CD14-positive monocyte (primary cell): ENCODE measurements around the gene TXNDC11. TPM values are rescaled to one million over a fixed set of nuclear protein-coding genes. Genes with fewer than 3 reads are reported as not detected.

ENCODE experiments used
- DNase-seq, 3 donors: peaks; one replicate each; pipeline ENCODE4 v3.0.0-alpha.2; 2011 to 2022
- H2AFZ ChIP-seq: 2 replicates; pipeline ENCODE4 v1.6.0; 2012; ENCODE audit warnings: mild to moderate bottlenecking, low read depth, low read length, inconsistent platforms; ENCODE audit not compliant: insufficient read depth, poor library complexity, severe bottlenecking
- H3K27ac ChIP-seq, 2 donors: 1 replicate in 1 of 2; 2 replicates in 1 of 2; pipeline ENCODE4 v1.5.1; 2012 to 2013; ENCODE audit warnings: low read length in 2 of 2, control low read depth in 1 of 2, inconsistent platforms in 1 of 2, low read depth in 1 of 2, mild to moderate bottlenecking in 1 of 2
- H3K27me3 ChIP-seq, 2 donors: one replicate each; pipeline versions ENCODE4 v1.6.0 to v1.6.1; 2011 to 2013; ENCODE audit warnings: low read length in 2 of 2; ENCODE audit not compliant: control insufficient read depth in 2 of 2, insufficient read depth in 2 of 2
- H3K36me3 ChIP-seq, 2 donors: replicated peaks in 1 of 2; 1 replicate in 1 of 2; 2 replicates in 1 of 2; pipeline versions ENCODE4 v1.5.1 to v1.6.1; 2012 to 2013; ENCODE audit warnings: low read length in 2 of 2, control low read depth in 1 of 2, inconsistent platforms in 1 of 2, mild to moderate bottlenecking in 1 of 2; ENCODE audit not compliant: insufficient read depth in 2 of 2, control insufficient read depth in 1 of 2
- H3K4me1 ChIP-seq, 2 donors: 1 replicate in 1 of 2; 2 replicates in 1 of 2; pipeline versions ENCODE4 v1.5.1 to v1.6.1; 2012 to 2013; ENCODE audit warnings: low read length in 2 of 2, control low read depth in 1 of 2, inconsistent platforms in 1 of 2, mild to moderate bottlenecking in 1 of 2, moderate library complexity in 1 of 2; ENCODE audit not compliant: insufficient read depth in 2 of 2, control insufficient read depth in 1 of 2
- H3K4me2 ChIP-seq: replicated peaks from 2 replicates; pipeline ENCODE3; 2012; ENCODE audit warnings: low read length, moderate library complexity, mild to moderate bottlenecking; ENCODE audit not compliant: poor library complexity, severe bottlenecking; ENCODE audit errors: extremely low read depth
- H3K4me3 ChIP-seq, 3 experiments: fragments of 200-600 bp in 1 of 3; sonication (generic) in 1 of 3; replicated peaks in 1 of 3; 1 replicate in 2 of 3; 2 replicates in 1 of 3; pipeline ENCODE4 v1.5.1; 2011 to 2013; ENCODE audit warnings: low read length in 3 of 3, mild to moderate bottlenecking in 3 of 3, control low read depth in 2 of 3, low read depth in 2 of 3, inconsistent platforms in 1 of 3, moderate library complexity in 1 of 3
- H3K79me2 ChIP-seq: 2 replicates; pipeline ENCODE4 v1.6.0; 2012; ENCODE audit warnings: mild to moderate bottlenecking, control low read depth, inconsistent platforms, low read length, moderate library complexity; ENCODE audit not compliant: insufficient read depth
- H3K9ac ChIP-seq: 2 replicates; pipeline ENCODE4 v1.6.0; 2017; ENCODE audit warnings: low read length, mild to moderate bottlenecking; ENCODE audit not compliant: insufficient read depth, poor library complexity, severe bottlenecking
- H3K9me3 ChIP-seq, 2 donors: replicated peaks in 1 of 2; 1 replicate in 1 of 2; 2 replicates in 1 of 2; pipeline versions ENCODE4 v1.5.1 to v1.6.1; 2012 to 2013; ENCODE audit warnings: low read length in 2 of 2, control low read depth in 1 of 2; ENCODE audit not compliant: control insufficient read depth in 1 of 2, insufficient read depth in 1 of 2
- H4K20me1 ChIP-seq: 2 replicates; pipeline ENCODE4 v1.6.0; 2012; ENCODE audit warnings: mild to moderate bottlenecking, low read length, control low read depth, moderate library complexity; ENCODE audit not compliant: insufficient read depth
- H3K27ac Mint-ChIP-seq, 7 donors: one replicate each; pipeline ENCODE4 v1.8.0; 2020; ENCODE audit warnings: mild to moderate bottlenecking in 7 of 7, mixed read lengths in 7 of 7, moderate library complexity in 6 of 7, inconsistent platforms in 2 of 7
- H3K27me3 Mint-ChIP-seq, 3 donors: one replicate each; pipeline ENCODE4 v1.8.0; 2021 to 2022; ENCODE audit warnings: low read depth in 3 of 3, mild to moderate bottlenecking in 3 of 3, mixed read lengths in 3 of 3, moderate library complexity in 3 of 3, inconsistent platforms in 1 of 3
- H3K36me3 Mint-ChIP-seq, 2 donors: one replicate each; pipeline ENCODE4 v1.8.0; 2020; ENCODE audit warnings: mixed read lengths in 2 of 2, inconsistent platforms in 1 of 2, mild to moderate bottlenecking in 1 of 2
- H3K4me1 Mint-ChIP-seq: one replicate; pipeline ENCODE4 v1.8.0; 2020; ENCODE audit warnings: mild to moderate bottlenecking, mixed read lengths
- H3K4me3 Mint-ChIP-seq, 2 donors: one replicate each; pipeline ENCODE4 v1.8.0; 2020; ENCODE audit warnings: mild to moderate bottlenecking in 2 of 2, mixed read lengths in 2 of 2, moderate library complexity in 1 of 2
- H3K9me3 Mint-ChIP-seq, 7 donors: one replicate each; pipeline ENCODE4 v1.8.0; 2020 to 2022; ENCODE audit warnings: mixed read lengths in 7 of 7, mild to moderate bottlenecking in 6 of 7, moderate library complexity in 6 of 7, inconsistent platforms in 2 of 7
- CTCF ChIP-seq: fragments of 200-600 bp; IDR thresholded peaks from one replicate; pipeline ENCODE4 v1.8.0; 2022; ENCODE audit warnings: antibody characterized with exemption, mild to moderate bottlenecking
- WGBS: methylation state at CpG from one replicate; pipeline ENCODE4 v1.1.5; 2013; ENCODE audit warnings: missing lambda C conversion rate; ENCODE audit not compliant: insufficient coverage; 5-methylcytosine and 5-hydroxymethylcytosine counted together
- intact Hi-C, 2 donors: fragments of 100-400 bp; cut with micrococcal nuclease; formaldehyde crosslinking; loops; one replicate each; pipeline versions ENCODE4 v1.15.0 to v1.15.1; 2023
- polyA plus RNA-seq, 3 donors: library from polyadenylated mRNA; depleted of rRNA in 1 of 3; unstranded in 2 of 3; stranded (reverse) in 1 of 3; fragments of 300-500 nt in 2 of 3; fragments of >200 nt in 1 of 3; fragmentation: Illumina TruSeq in 2 of 3; gene quantifications; 1 replicate in 2 of 3; 2 replicates in 1 of 3; pipeline ENCODE4 v1.2.3, GENCODE V29; 2012 to 2021

The TXNDC11 gene
- polyA plus RNA-seq, 3 donors, result 32.9 to 60.0 (median 40.6) TPM

DNA sequence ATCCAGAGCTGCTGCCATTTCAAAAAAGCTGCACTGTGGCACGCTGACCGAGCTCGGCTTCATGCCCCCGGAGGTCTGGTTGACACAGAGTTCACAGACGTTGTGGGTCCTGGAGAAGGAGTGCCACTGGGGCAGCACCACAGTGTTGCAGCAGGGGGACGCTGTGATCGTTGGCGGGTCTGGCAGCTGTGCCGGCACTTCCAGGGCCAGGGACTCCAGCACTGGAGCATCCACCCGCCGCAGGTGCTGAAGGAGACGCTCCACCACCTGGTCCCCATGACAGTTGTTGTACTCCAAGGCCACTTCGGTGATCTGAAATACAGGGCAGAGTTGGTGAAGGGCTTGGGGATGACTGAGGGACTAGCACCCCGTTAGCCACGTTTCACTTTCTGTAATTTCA is 50.9 kb downstream of the TXNDC11 start:
- Histone ChIP-seq H3K36me3 (peaks cover 60 to 79% of the 10 kb centered on the region in 2 donors), H3K4me2 (no peak overlapping the region), H3K27ac (no peak overlapping the region), H4K20me1 (peaks cover 11% of the 10 kb centered on the region), H3K9me3 (no peaks in the 10 kb centered on the region), H3K4me1 (peaks cover 23 to 25% of the 10 kb centered on the region in 2 donors), H2AFZ (no peak overlapping the region), H3K9ac (no peak overlapping the region), H3K27me3 (no peaks in the 10 kb centered on the region), H3K79me2 (peaks cover 43% of the 10 kb centered on the region), H3K4me3 (no peak overlapping the region)
- peaks cover 24% of the 10 kb centered on the region for H3K4me1 Mint-ChIP-seq
- 97% methylated on average over 9 of the region's 15 CpGs for WGBS
- peaks cover 0 to 3% (median 0%) of the 10 kb centered on the region in 3 donors for H3K27me3 Mint-ChIP-seq
- TF ChIP-seq CTCF, result no peak
- H3K27ac Mint-ChIP-seq, result peak overlapping the region in 3 of 7 donors; percentile 2 to 27 (median 11)
- no peak for DNase-seq
- peaks cover 70 to 81% of the 10 kb centered on the region in 2 donors for H3K36me3 Mint-ChIP-seq
- no peak overlapping the region for H3K4me3 Mint-ChIP-seq
- H3K9me3 Mint-ChIP-seq, result no peaks in the 10 kb centered on the region
- intact Hi-C loops, result no loop called here

DNA sequence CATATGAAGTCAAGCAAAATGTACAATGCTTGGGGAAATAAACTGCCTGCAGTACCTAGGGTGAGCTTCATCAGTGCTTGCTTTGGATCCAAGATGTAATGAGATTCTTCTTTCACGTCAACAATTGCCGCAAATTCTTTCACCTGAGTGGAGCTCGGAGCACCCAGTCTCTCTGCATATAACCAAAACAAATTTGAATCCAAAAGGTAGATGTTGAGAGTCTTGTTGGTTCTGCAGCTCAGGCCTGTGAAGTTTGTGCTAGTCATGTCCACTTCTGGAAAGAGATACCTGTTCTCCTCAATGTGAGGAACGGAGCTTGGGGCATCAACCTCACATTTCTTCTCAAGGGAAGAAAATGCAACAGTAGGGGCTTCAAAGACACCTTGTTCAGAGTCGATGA is 51.4 kb downstream of the TXNDC11 start:
- no peaks in the 10 kb centered on the region for H3K9me3 Mint-ChIP-seq
- WGBS, result no CpG with 5 or more reads among the region's 5 CpGs
- Histone ChIP-seq H3K4me3 (no peak overlapping the region), H3K4me2 (no peak overlapping the region), H3K9me3 (no peaks in the 10 kb centered on the region), H3K27me3 (no peaks in the 10 kb centered on the region), H3K4me1 (peaks cover 23 to 25% of the 10 kb centered on the region in 2 donors), H2AFZ (no peak overlapping the region), H3K79me2 (peaks cover 47% of the 10 kb centered on the region), H3K27ac (peak overlapping the region in 1 of 2 donors; percentile 30), H3K9ac (no peak overlapping the region), H3K36me3 (peaks cover 57 to 79% of the 10 kb centered on the region in 2 donors), H4K20me1 (peaks cover 11% of the 10 kb centered on the region)
- intact Hi-C loops, result no loop called here
- no peak for DNase-seq
- H3K4me1 Mint-ChIP-seq, result peaks cover 24% of the 10 kb centered on the region
- H3K27ac Mint-ChIP-seq, result no peak overlapping the region
- H3K27me3 Mint-ChIP-seq, result peaks cover 0 to 3% (median 0%) of the 10 kb centered on the region in 3 donors
- H3K4me3 Mint-ChIP-seq, result no peak overlapping the region
- no peak for TF ChIP-seq CTCF
- H3K36me3 Mint-ChIP-seq, result peaks cover 70 to 81% of the 10 kb centered on the region in 2 donors
